RPMI8226 (cell line): ENCODE data around the gene BMP7.
"Not testable (repeated sequence)": the region's sequence is repeated elsewhere in the genome, so short reads cannot be mapped to it uniquely, and the experiment has no call there.

Experiments used
- DNase-seq: peaks from one replicate; pipeline ENCODE4 v3.0.0-alpha.2; 2015

BMP7 gene

GRCh38 chr20:57249073-57249472, 17.4 kb downstream of the BMP7 start:
- no peak for DNase-seq

- no peak for DNase-seq
Observed at GRCh38 chr20:57248132-57248797, 18.2 kb downstream of the BMP7 start.

GRCh38 chr20:57247292-57247965, 19.0 kb downstream of the BMP7 start:
- DNase-seq, result no peak

- DNase-seq, result no peak
Observed at GRCh38 chr20:57245997-57246396, 20.4 kb downstream of the BMP7 start.

GRCh38 chr20:57244627-57245214, 21.7 kb downstream of the BMP7 start:
- peak; percentile 76 for DNase-seq

- no peak for DNase-seq
Observed at GRCh38 chr20:57244221-57244585, 22.2 kb downstream of the BMP7 start.

GRCh38 chr20:57243480-57244220, 22.8 kb downstream of the BMP7 start:
- DNase-seq, result peak; percentile 40

GRCh38 chr20:57242414-57242813, 24.0 kb downstream of the BMP7 start:
- no peak for DNase-seq

GRCh38 chr20:57241363-57241991, 25.0 kb downstream of the BMP7 start:
- DNase-seq, result no peak

- no peak for DNase-seq
Observed at GRCh38 chr20:57240581-57241362, 25.7 kb downstream of the BMP7 start.

- not testable (repeated sequence) for DNase-seq
Observed at GRCh38 chr20:57239725-57240124, 26.7 kb downstream of the BMP7 start.

- DNase-seq, result not testable (repeated sequence)
Observed at GRCh38 chr20:57239324-57239723, 27.1 kb downstream of the BMP7 start.

GRCh38 chr20:57238089-57238488, 28.4 kb downstream of the BMP7 start:
- no peak for DNase-seq

- no peak for DNase-seq
Observed at GRCh38 chr20:57237585-57237953, 28.9 kb downstream of the BMP7 start.

GRCh38 chr20:57236813-57237584, 29.4 kb downstream of the BMP7 start:
- DNase-seq, result no peak

- DNase-seq, result no peak
Observed at GRCh38 chr20:57234556-57235251, 31.7 kb downstream of the BMP7 start.

- DNase-seq, result no peak
Observed at GRCh38 chr20:57231951-57232428, 34.5 kb downstream of the BMP7 start.

- DNase-seq, result no peak
Observed at GRCh38 chr20:57231161-57231560, 35.3 kb downstream of the BMP7 start.

GRCh38 chr20:57230247-57230646, 36.2 kb downstream of the BMP7 start:
- no peak for DNase-seq

GRCh38 chr20:57229490-57229889, 37.0 kb downstream of the BMP7 start:
- no peak for DNase-seq

- no peak for DNase-seq
Observed at GRCh38 chr20:57225830-57226229, 40.6 kb downstream of the BMP7 start.
